HL-60 (cell line): ENCODE data around the gene TAAR1.
"Not testable (repeated sequence)": the region's sequence is repeated elsewhere in the genome, so short reads cannot be mapped to it uniquely, and the experiment has no call there.

ENCODE experiments used
- DNase-seq, 2 experiments: peaks; one replicate each; pipeline ENCODE4 v3.0.0-alpha.2; 2010 to 2020; ENCODE audit warnings: low read depth in 1 of 2, low spot score in 1 of 2
- H3K27ac ChIP-seq: fragments of 250-450 bp; sonication (Bioruptor Pico); replicated peaks from 2 replicates; pipeline ENCODE4 v1.5.1; 2020; ENCODE audit warnings: mild to moderate bottlenecking, moderate library complexity
- H3K27me3 ChIP-seq: fragments of 250-450 bp; sonication (Bioruptor Pico); 2 replicates; pipeline ENCODE4 v1.5.1; 2021; ENCODE audit warnings: mild to moderate bottlenecking, moderate library complexity; ENCODE audit not compliant: insufficient read depth, poor library complexity, severe bottlenecking
- H3K4me3 ChIP-seq: replicated peaks from 2 replicates; pipeline ENCODE4 v1.5.1; 2011; ENCODE audit warnings: mild to moderate bottlenecking, control low read depth, low read length; ENCODE audit not compliant: insufficient read depth
- GABPA ChIP-seq: IDR thresholded peaks from 2 replicates; pipeline ENCODE4 v1.6.1; 2012; ENCODE audit warnings: low read depth
- POLR2AphosphoS5 ChIP-seq: IDR thresholded peaks from 2 replicates; pipeline ENCODE4 v1.6.1; 2012; ENCODE audit warnings: low read depth
- SPI1 ChIP-seq: IDR thresholded peaks from 2 replicates; pipeline ENCODE4 v1.6.1; 2012; ENCODE audit warnings: low read depth, mild to moderate bottlenecking, borderline replicate concordance
- TF ChIP-seq, protein P1 (sequence below): IDR thresholded peaks from one replicate; pipeline ENCODE4 v1.5.1; 2011; ENCODE audit warnings: low read length, control low read depth, inconsistent platforms; ENCODE audit not compliant: insufficient read depth
- TF ChIP-seq, protein P2 (sequence below): IDR thresholded peaks from 2 replicates; pipeline ENCODE4 v1.6.1; 2012; ENCODE audit warnings: low read depth; ENCODE audit not compliant: insufficient replicate concordance

The TAAR1 gene

DNA sequence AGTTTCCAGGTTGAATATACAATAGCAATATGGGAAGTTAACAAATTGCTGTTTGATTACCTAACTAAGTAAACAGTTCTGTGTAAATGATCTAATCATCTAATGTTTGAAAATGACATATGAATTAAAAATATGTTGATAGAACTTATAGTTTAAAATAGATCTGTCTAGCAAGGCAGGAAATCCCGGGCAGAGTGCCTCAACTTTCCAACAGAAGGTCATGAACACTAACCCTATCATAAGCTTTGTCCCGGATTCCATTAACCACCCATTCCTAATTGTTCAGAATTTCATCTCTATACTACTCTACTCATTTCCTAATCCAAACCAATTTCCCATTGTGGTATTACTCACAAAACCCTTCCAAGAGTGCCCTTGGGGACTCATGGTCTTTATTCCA, 10.2 kb downstream of the TAAR1 start:
- no peak overlapping the region for H3K27ac ChIP-seq
- H3K4me3 ChIP-seq, result no peak overlapping the region
- DNase-seq, result no peak
- peaks cover 2% of the 10 kb centered on the region for H3K27me3 ChIP-seq
- no peak for TF ChIP-seq SPI1
- TF ChIP-seq GABPA, result no peak
- TF ChIP-seq, protein P1, sequence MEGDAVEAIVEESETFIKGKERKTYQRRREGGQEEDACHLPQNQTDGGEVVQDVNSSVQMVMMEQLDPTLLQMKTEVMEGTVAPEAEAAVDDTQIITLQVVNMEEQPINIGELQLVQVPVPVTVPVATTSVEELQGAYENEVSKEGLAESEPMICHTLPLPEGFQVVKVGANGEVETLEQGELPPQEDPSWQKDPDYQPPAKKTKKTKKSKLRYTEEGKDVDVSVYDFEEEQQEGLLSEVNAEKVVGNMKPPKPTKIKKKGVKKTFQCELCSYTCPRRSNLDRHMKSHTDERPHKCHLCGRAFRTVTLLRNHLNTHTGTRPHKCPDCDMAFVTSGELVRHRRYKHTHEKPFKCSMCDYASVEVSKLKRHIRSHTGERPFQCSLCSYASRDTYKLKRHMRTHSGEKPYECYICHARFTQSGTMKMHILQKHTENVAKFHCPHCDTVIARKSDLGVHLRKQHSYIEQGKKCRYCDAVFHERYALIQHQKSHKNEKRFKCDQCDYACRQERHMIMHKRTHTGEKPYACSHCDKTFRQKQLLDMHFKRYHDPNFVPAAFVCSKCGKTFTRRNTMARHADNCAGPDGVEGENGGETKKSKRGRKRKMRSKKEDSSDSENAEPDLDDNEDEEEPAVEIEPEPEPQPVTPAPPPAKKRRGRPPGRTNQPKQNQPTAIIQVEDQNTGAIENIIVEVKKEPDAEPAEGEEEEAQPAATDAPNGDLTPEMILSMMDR, result no peak
- TF ChIP-seq, protein P2, sequence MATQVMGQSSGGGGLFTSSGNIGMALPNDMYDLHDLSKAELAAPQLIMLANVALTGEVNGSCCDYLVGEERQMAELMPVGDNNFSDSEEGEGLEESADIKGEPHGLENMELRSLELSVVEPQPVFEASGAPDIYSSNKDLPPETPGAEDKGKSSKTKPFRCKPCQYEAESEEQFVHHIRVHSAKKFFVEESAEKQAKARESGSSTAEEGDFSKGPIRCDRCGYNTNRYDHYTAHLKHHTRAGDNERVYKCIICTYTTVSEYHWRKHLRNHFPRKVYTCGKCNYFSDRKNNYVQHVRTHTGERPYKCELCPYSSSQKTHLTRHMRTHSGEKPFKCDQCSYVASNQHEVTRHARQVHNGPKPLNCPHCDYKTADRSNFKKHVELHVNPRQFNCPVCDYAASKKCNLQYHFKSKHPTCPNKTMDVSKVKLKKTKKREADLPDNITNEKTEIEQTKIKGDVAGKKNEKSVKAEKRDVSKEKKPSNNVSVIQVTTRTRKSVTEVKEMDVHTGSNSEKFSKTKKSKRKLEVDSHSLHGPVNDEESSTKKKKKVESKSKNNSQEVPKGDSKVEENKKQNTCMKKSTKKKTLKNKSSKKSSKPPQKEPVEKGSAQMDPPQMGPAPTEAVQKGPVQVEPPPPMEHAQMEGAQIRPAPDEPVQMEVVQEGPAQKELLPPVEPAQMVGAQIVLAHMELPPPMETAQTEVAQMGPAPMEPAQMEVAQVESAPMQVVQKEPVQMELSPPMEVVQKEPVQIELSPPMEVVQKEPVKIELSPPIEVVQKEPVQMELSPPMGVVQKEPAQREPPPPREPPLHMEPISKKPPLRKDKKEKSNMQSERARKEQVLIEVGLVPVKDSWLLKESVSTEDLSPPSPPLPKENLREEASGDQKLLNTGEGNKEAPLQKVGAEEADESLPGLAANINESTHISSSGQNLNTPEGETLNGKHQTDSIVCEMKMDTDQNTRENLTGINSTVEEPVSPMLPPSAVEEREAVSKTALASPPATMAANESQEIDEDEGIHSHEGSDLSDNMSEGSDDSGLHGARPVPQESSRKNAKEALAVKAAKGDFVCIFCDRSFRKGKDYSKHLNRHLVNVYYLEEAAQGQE, result no peak
- TF ChIP-seq POLR2AphosphoS5, result no peak

DNA sequence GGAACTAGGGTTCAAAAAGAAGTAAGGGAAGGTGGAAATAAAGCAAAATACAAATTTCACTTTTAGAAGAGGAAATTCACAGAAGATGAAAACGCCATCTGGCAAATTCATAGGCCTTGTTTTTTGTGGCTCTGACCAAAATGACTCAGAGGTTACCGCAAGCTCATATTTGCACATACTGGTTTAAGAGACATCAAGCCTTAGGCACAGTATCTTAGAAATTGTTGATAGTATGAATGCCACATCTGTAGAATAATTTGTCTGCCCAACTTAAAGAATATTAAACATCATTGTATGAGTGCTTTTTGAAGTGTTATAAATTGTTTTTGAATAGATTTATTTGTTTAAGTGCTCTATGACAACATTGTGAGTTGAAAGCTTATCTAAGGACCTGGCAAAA, 10.6 kb downstream of the TAAR1 start:
- no peak for DNase-seq

DNA sequence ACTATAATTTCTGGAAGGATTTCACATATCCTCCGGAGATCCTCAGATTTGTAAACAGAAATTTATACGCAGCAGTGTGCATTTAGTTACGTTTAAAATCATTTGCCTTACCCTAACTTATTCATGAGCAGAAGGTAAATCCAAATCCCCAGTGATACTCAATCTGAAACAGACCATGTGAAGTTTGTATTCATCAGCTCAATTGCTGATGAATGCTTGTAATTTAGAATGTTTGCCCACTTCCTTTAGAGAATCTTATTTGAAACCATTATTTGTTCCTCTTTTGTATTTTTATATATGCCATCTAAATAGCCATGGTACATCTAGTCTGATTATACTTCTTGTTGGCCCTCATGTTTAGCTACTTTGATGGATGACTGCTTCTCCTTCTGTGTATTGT, 15.4 kb downstream of the TAAR1 start:
- Histone ChIP-seq H3K27me3 (peaks cover 2% of the 10 kb centered on the region), H3K4me3 (no peak overlapping the region), H3K27ac (no peak overlapping the region)
- TF ChIP-seq SPI1 (no peak), GABPA (no peak), POLR2AphosphoS5 (no peak)
- TF ChIP-seq, protein P2, result no peak
- TF ChIP-seq, protein P1, result no peak
- no peak for DNase-seq

More for the DNA sequence above, 10.6 kb downstream of the TAAR1 start:
- peaks cover 2% of the 10 kb centered on the region for H3K27me3 ChIP-seq
- no peak for TF ChIP-seq SPI1
- TF ChIP-seq, protein P1, result no peak
- no peak overlapping the region for H3K4me3 ChIP-seq
- no peak overlapping the region for H3K27ac ChIP-seq

DNA sequence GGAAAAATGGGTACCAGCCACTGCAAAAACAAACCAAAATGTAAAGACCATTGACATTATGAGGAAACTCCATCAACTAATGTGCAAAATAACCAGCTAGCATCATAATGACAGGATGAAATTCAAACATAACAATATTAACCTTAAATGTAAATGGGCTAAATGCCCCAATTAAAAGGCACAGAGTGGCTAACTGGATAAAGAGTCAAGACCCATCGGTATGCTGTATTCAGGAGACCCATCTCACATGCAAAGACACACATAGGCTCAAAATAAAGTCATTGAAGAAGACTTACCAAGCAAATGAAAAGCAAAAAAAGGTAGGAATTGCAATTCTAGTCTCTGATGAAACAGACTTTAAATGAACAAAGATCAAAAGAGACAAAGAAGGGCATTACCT, 21.8 kb downstream of the TAAR1 start:
- not testable (repeated sequence) for H3K27me3 ChIP-seq, H3K27ac ChIP-seq, H3K4me3 ChIP-seq, DNase-seq

DNA sequence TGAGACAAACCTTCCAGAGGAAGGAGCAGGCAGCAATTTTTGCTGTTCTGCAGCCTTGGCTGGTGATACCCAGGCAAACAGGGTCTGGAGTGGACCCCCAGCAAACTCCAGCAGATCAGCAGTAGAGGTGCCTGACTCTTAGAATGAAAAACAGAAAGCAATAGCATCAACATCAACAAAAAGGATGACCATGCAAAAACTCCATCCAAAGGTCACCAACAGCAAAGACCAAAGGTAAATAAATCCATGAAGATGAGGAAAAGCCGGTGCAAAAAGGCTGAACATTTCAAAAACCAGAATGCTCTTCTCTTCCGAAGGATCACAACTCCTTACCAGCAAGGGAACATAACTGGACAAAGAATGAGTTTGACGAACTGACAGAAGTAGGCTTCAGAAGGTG, 23.1 kb downstream of the TAAR1 start:
- not testable (repeated sequence) for H3K27me3 ChIP-seq, DNase-seq, H3K27ac ChIP-seq, H3K4me3 ChIP-seq

DNA sequence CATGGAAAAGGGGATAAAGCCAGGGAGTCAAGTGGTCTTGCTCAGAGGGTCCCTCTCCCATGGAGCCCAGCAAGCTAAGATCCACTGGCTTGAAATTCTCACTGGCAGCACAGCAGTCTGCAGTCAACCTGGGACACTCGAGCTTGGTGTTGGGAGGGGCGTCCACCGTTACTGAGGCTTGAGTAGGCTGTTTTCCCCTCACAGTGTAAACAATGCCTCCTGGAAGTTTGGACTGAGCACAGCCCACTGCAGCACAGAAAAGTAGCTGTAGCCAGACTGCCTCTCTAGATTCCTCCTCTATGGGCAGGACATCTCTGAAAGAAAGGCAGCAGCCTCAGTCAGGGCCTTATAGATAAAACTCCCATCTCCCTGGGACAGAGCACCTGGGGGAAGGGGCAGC, 23.7 kb downstream of the TAAR1 start:
- H3K4me3 ChIP-seq, DNase-seq, H3K27me3 ChIP-seq, H3K27ac ChIP-seq: not testable (repeated sequence)
